HL-60/S4 treated with retinoic acid at 250 ng/mL for 4 days and 3 days (cell line): ENCODE data around the gene XAGE5.
"Not testable (repeated sequence)": the region's sequence is repeated elsewhere in the genome, so short reads cannot be mapped to it uniquely, and the experiment has no call there.

Experiments
- in situ Hi-C: fragments of 300-500 bp; cut with MboI; formaldehyde crosslinking; loops from 2 replicates; pipeline ENCODE4 v1.7.0; 2022; ENCODE audit warnings: low sequenced_read_pairs

The XAGE5 gene

DNA sequence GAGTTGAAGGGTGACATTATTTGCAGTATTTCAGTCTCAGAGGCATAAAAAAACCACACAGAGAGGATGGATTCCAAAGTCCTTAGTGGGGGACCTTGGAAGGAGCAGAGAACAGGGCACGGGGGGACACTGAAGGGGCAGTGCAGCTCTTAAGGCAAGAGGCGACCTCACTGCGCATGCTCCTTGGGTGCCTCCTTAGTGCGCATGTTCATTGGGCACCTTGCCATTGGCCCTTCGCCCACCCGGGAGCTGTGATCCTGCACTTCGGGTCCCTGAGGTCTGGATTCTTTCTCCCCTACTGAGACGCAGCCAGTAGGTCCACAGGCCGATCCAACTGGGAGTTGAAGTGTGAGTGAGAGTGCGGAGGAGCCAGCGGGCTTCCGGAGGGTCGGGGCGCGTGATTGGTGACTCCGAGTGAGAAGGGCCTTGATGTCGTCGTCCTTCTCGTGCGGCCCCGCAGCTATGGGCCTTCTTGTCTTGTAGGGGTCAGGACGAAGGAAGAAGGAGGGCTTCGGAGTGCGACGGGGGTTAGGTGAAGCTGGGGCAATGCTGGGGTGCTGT lies at the start of gene XAGE5:
TSS of gene XAGE5 (plus strand) at position 223 of the 561 bp plus-strand sequence. CDS start 1,280 bp downstream, outside the sequence.
- in situ Hi-C loops = no loop called here

DNA sequence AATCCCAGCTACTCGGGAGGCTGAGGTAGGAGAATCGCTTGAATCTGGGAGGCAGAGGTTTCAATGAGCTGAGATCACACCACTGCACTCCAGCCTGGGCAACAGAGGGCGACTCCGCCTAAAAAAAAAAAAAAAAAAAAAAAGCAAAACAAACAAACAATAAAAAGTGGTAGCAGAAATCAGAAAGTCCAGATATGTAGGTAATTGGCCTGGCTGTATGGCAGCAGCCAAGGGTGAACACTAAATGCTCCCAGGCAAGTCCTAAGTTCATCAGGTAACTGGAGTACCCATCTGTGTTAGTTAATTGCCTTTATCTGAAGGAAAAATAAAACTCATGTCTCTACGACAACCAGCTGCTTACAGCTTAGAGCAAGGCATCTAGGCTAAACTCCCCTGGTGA lies 45.1 kb upstream of the XAGE5 start:
- in situ Hi-C loops = not testable (repeated sequence)

GRCh38 chrX:52773504-52773903 lies 37.6 kb upstream of the XAGE5 start:
- in situ Hi-C loops = not testable (repeated sequence)

- in situ Hi-C loops = not testable (repeated sequence)
Measured at GRCh38 chrX:52797327-52797726, 13.8 kb upstream of the XAGE5 start, which contains the start of gene SPANXN5. SPANXN5 (minus strand) TSS chrX:52797427; CDS start chrX:52797348, 79 bp downstream.

GRCh38 chrX:52804876-52805275 lies 6.2 kb upstream of the XAGE5 start:
- in situ Hi-C loops = not testable (repeated sequence)

- in situ Hi-C loops = no loop called here
Measured at GRCh38 chrX:52819788-52820187, 8.7 kb downstream of the XAGE5 start.

DNA sequence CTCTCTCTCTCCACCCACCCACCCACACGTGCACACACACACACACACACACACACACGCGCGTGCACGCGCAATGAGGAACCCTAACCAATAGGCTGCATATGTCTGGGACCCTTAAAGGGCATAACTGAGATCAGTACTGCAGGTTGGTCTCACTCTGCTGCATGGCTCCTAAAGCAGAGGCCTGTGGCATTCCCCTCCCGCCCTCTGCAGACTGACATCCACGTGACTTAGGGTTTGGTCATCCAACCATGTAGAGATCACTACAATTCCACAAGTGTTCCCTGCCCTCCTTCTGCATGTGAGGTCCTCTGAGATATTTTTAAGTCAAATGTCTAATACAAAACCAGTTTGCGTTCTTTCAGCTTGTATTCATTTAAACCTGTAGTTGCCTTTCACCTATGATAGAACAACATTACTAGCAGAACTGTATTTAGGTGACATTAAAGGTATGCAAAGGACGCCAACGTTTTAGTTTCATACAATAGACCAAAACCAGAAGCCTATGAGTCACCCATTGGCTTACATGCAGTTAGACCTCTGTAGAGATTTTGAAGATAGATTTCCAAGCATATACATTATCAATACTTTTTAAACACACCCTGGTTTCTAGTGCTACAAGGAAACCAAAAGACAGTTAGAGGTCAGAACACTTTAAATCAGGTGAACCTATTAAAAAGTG lies 10.1 kb downstream of the XAGE5 start:
- in situ Hi-C loops = no loop called here

DNA sequence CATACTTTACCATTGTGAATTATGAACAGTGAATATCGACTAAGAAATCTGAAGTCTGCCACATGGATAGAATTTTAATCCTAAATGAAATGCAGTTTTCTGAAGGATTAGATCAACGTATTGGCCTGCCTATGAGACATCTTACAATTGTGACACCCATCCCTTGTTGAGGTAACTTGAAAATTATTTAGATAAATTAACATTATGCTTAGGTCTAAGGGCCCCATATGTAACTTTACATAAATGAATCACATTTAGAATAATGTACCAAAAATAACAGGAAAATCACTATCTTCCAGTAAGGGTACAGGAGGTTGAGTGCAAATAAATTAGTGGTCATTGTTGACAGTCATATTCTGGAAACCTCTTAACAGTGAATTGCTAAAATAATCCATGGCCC lies 13.5 kb downstream of the XAGE5 start:
- in situ Hi-C loops = no loop called here

DNA sequence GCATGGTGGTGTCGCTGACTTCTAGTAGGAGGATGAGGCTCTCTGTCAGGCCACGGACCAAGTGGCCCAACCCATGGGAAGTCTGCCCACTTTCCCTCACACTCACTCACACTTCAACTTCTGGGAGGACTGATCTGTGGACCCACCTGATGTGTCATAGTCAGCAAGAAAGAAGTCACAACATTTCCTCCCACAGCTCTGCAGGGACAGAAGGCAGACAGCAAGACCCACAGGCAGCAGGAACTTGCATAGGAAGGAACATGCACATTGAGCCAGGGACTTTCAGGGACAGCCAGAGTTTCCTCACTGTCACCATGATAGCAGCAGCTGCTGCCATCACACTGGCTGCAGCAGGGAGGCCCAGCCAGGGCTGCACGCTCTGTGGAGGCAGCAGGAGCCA lies 19.5 kb downstream of the XAGE5 start:
- in situ Hi-C loops = no loop called here

GRCh38 chrX:52839137-52839536 lies 28.1 kb downstream of the XAGE5 start:
- in situ Hi-C loops = no loop called here

GRCh38 chrX:52843619-52844018 lies 32.5 kb downstream of the XAGE5 start:
- in situ Hi-C loops = not testable (repeated sequence)

DNA sequence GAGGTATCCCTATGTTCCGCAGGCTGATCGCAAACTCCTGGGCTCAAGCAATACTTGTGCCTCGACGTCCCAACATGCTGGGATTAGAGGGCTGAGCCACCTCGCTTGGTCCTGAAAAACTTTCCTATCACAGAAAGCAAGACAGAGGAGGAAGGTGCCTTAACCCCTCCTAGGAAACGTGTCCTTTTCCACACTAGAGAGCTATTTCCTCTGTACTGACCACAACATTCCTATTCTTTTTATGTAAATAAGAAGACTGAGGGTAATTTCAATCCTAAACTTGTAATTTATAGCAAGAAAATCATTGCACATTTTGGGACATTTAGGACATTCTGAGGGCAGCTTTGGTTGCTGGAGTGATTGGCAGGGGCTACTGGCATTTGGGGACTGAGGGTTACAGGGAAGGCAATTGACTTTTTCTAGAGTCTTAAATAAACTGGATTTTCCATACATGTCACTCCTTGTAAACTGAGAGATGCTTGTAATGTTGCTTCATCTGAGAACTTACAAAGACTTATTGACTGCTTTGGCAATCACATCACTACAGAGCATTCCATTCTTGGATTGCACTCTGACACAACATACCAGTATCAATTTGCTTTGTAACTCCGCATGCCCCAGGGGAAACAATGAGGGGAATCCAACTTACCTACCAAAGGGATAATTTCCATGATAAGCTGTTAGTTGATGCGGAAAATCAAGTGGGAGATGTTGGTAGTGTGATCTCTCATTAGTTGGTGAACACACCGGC lies 41.2 kb downstream of the XAGE5 start:
- in situ Hi-C loops = no loop called here

GRCh38 chrX:52856991-52857525 lies 46.0 kb downstream of the XAGE5 start:
- in situ Hi-C loops = not testable (repeated sequence)

GRCh38 chrX:52865343-52865998 lies 54.4 kb downstream of the XAGE5 start:
- in situ Hi-C loops = no loop called here
